Measurements from ENCODE around the gene MEGF8.

The MEGF8 gene

DNA sequence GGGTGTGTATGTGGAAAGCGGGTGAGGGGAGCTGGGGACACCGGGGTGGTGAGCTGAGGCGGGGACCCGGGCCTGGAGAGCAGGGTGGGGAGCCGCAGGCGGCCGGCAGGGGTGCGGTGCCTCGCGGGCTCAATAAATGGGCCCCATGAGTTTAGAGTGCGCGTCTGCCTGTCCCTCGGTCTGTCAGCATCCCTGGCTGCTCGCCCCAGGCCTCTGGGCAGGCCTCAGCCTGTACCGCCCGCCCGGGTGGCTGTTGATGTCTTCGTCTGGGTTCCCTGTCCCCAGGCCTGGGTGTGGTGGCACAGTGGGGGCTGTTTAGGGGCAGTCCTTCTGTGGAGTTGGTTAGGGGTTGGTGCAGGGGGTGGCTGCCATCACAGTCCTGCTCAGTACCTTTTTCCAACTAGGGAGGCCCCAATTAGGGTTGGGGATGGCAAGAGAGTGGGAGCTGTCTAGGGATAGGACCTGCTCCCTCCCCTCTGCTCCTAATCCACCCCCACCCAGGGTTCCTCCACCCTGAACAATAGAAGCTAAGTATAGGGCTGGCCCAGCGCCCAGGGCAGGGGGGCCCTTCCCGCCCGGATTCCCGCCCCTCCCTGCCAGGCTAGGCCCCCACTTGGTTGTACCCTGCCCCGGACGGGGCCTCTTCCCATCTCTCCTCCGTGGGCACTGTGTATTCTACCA is 44.1 kb upstream of the MEGF8 start:
- H3K4me3 ChIP-seq (ENCODE audit: low read length) = peak overlapping the region; percentile 22; the same call in 1 of the 2 replicates
- no peak for DNase-seq (ENCODE audit: low read depth, low spot score)
- no peaks in the 10 kb centered on the region for H3K36me3 ChIP-seq (ENCODE audit: control insufficient read depth, insufficient read depth, low read length)
- H3K27ac ChIP-seq (ENCODE audit: low read length) = no peak overlapping the region
- H3K9me3 ChIP-seq (ENCODE audit: control insufficient read depth, insufficient read depth, low read length) = no peaks in the 10 kb centered on the region
- peaks cover 20% of the 10 kb centered on the region for H3K4me1 ChIP-seq (ENCODE audit: control insufficient read depth, insufficient read depth, low read length)
- WGBS (ENCODE audit: insufficient coverage, insufficient read length) = no CpG with 5 or more reads among the region's 25 CpGs
- no peaks in the 10 kb centered on the region for H3K27me3 ChIP-seq (ENCODE audit: control insufficient read depth, insufficient read depth, low read length)

DNA sequence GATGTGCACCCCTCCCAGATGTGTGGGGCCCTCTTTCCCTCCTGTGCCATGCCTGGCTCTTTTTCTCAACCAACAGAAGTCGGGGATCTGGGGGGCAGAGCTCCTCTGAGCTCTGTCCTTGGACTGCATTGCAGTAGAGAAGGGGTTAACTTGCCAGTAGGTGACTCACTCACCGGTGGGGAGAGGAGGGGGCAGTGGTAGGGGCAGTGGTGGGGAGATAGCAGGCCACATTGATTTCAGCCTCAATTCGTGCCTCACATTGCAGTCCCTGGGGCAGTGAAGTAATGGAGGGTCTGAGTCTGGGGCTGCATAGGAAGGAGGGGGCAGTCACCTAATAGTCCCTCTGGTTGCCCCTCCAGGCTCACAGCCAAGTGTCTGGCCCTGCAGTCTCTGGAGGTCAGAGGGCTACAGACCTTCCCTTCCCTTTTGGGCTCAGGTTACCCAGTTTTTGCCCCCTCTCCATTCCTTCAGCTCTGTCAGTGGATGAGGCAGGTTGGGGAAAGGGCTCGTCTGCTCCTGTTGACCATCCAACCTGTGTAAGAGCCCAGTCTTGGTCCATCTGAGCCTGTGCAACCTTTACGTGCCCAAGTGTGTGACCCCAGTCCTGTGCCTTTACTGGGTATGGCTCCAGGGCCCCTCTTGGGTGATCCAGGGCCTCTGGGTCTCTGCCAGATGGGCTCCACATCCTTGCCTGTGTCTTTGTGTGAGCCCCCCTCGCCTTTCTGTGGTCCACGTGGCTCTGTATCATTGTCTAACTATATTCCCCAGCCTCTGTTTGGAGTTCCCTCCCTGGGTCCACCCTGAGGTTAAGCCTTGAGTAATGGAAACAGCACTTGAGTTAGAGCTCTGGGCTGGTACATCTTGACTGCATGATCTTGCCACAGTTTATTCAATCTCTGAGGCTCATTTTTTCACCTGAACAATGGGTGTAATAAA is 43.3 kb upstream of the MEGF8 start:
- H3K4me1 ChIP-seq (ENCODE audit: control insufficient read depth, insufficient read depth, low read length) = peaks cover 21% of the 10 kb centered on the region
- H3K27me3 ChIP-seq (ENCODE audit: control insufficient read depth, insufficient read depth, low read length) = no peaks in the 10 kb centered on the region
- H3K36me3 ChIP-seq (ENCODE audit: control insufficient read depth, insufficient read depth, low read length) = peaks cover 5% of the 10 kb centered on the region
- no peak overlapping the region for H3K27ac ChIP-seq (ENCODE audit: low read length)
- no CpG with 5 or more reads among the region's 7 CpGs for WGBS (ENCODE audit: insufficient coverage, insufficient read length)
- H3K9me3 ChIP-seq (ENCODE audit: control insufficient read depth, insufficient read depth, low read length) = no peaks in the 10 kb centered on the region
- H3K4me3 ChIP-seq (ENCODE audit: low read length) = no peak overlapping the region; the same call in 1 of the 2 replicates
- DNase-seq (ENCODE audit: low read depth, low spot score) = no peak

DNA sequence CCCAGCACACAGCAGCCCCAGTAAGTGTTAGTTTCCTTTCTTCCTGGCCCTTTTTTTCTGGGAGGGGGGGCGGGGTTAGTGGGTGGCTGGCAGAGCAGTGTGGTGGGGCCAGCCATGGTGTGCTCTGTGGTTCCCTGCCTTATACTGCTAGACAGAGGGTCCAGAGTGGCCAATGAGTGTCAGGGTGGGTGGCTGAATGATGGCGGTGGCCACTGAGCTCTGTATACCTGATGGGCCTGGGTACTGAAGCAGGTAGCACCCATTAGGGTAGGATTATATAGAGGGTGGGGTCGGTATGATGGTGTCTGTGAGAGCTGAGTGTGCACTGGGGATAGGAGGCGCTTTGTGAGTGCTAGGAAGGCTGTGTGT is 42.6 kb upstream of the MEGF8 start:
- H3K36me3 ChIP-seq (ENCODE audit: control insufficient read depth, insufficient read depth, low read length) = peaks cover 12% of the 10 kb centered on the region
- H3K27me3 ChIP-seq (ENCODE audit: control insufficient read depth, insufficient read depth, low read length) = no peaks in the 10 kb centered on the region
- no peaks in the 10 kb centered on the region for H3K9me3 ChIP-seq (ENCODE audit: control insufficient read depth, insufficient read depth, low read length)
- H3K4me3 ChIP-seq (ENCODE audit: low read length) = no peak overlapping the region
- 100% methylated on average over 1 of the region's 4 CpGs for WGBS (ENCODE audit: insufficient coverage, insufficient read length)
- no peak overlapping the region for H3K27ac ChIP-seq (ENCODE audit: low read length)
- peaks cover 21% of the 10 kb centered on the region for H3K4me1 ChIP-seq (ENCODE audit: control insufficient read depth, insufficient read depth, low read length)
- DNase-seq (ENCODE audit: low read depth, low spot score) = no peak

DNA sequence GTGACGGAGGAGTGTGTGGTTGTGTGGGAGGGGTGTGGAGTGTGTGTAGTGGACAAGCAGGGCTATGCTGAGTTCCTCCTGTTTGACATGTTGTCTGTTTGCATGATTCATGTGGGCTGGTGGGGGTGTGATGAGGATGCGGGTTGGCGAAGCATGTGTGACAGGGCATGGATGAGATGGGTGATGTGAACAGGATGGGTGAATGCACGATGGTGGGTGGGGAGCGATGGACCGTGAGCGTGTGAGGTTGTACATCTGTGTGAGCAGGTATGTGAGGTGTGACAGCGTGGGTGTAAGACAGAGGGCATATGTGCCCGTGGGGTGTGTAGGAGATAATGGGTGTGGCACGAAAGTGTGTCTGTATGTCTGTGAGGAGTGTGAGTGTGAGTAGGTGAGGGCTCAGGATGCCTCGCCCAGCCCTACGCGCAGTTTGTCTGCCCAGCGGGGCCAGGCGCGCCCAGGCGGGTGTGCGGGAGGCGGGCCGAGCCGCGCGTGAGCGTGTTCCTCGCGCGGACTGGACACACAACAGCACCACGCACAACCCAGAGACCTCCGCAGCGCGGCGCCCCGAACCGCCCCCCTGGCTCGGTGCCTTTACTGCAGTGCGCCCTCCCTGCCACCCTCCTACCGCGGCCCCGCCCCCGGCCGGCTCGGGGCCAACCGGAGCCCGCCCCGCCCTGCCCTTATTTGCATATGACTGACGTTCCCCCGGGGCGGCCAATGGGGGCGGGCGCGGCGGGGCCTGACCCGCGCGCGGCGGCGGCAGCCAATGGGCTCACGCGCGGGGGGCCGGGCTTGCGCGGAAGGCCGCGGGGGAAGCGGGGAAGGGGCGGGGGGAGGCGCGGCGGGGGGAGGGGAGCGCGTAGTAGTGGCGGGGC is 42.0 kb upstream of the MEGF8 start:
- WGBS (ENCODE audit: insufficient coverage, insufficient read length) = 100% methylated on average over 1 of the region's 74 CpGs
- peak overlapping the region; percentile 78; the same call in 1 of the 2 replicates for H3K4me3 ChIP-seq (ENCODE audit: low read length)
- H3K4me1 ChIP-seq (ENCODE audit: control insufficient read depth, insufficient read depth, low read length) = peaks cover 21% of the 10 kb centered on the region
- H3K27me3 ChIP-seq (ENCODE audit: control insufficient read depth, insufficient read depth, low read length) = no peaks in the 10 kb centered on the region
- H3K36me3 ChIP-seq (ENCODE audit: control insufficient read depth, insufficient read depth, low read length) = peaks cover 14% of the 10 kb centered on the region
- no peak for DNase-seq (ENCODE audit: low read depth, low spot score)
- no peaks in the 10 kb centered on the region for H3K9me3 ChIP-seq (ENCODE audit: control insufficient read depth, insufficient read depth, low read length)
- H3K27ac ChIP-seq (ENCODE audit: low read length) = no peak overlapping the region

DNA sequence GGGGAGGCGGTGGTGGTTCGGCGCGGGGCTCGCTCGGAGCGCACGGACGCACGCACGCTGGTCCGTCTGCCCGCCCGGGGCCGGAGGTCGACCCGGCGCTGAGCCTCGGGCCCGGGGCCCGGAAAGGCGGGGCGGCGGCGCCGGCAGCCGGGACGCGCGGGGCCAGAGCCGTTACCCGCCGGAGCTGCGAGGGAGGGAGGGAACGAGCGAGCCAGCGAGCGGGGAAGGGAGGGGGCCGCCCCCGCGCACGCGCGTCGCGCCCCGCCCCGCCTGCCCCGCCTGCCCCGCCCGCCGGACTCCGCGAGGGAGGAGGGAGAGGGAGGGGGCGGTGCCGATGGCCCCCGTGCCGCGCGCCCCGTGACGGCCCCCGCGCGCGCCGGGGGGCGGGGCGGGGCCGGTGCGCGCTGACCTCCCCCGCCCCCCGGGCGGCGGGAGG is 41.4 kb upstream of the MEGF8 start:
- H3K27ac ChIP-seq (ENCODE audit: low read length) = no peak overlapping the region
- H3K4me3 ChIP-seq (ENCODE audit: low read length) = peak overlapping the region; percentile 78; the same call in 1 of the 2 replicates
- H3K27me3 ChIP-seq (ENCODE audit: control insufficient read depth, insufficient read depth, low read length) = no peaks in the 10 kb centered on the region
- H3K4me1 ChIP-seq (ENCODE audit: control insufficient read depth, insufficient read depth, low read length) = peaks cover 21% of the 10 kb centered on the region
- H3K9me3 ChIP-seq (ENCODE audit: control insufficient read depth, insufficient read depth, low read length) = no peaks in the 10 kb centered on the region
- DNase-seq (ENCODE audit: low read depth, low spot score) = no peak
- no CpG with 5 or more reads among the region's 76 CpGs for WGBS (ENCODE audit: insufficient coverage, insufficient read length)
- H3K36me3 ChIP-seq (ENCODE audit: control insufficient read depth, insufficient read depth, low read length) = peaks cover 16% of the 10 kb centered on the region

DNA sequence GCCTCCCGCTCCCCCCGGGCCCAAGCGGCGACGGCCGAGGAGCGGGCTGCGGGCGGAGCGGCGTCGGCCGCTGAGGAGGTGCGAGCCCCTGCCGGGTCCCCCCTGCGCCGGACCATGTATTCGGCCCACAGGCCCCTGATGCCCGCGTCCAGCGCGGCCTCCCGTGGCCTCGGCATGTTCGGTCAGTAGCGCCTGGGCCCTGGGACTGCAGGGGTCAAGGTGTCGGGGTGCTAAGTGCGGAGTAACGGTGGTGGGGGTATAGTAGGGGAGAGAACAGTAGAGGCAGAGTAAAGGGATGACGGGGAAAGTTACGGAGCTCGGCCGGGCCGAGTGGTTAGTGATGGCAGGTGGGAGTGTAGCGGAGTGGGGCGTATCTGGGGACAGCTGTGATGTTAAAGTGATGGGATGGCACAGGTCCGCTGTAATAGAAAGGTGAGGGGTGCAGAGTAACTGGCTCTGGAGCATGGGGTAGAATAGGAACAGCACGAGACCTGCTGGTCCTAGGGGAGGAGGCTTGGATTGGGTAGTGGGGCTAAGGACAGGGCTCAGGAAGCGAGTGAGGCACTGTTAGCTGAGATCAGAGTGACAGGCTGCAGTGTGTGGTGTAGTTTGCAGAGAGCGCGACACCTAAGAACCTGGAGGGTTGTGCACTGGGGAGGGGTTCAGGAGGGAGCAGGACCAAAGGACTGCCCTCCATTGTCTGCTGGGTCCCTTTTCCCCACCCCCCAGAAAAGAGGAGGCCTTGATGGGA is 40.7 kb upstream of the MEGF8 start:
- Histone ChIP-seq H3K36me3 (ENCODE audit: control insufficient read depth, insufficient read depth, low read length) (peaks cover 22% of the 10 kb centered on the region), H3K4me1 (ENCODE audit: control insufficient read depth, insufficient read depth, low read length) (peaks cover 21% of the 10 kb centered on the region), H3K4me3 (ENCODE audit: low read length) (peak overlapping the region; percentile 78), H3K27ac (ENCODE audit: low read length) (no peak overlapping the region), H3K27me3 (ENCODE audit: control insufficient read depth, insufficient read depth, low read length) (no peaks in the 10 kb centered on the region), H3K9me3 (ENCODE audit: control insufficient read depth, insufficient read depth, low read length) (no peaks in the 10 kb centered on the region)
- no CpG with 5 or more reads among the region's 41 CpGs for WGBS (ENCODE audit: insufficient coverage, insufficient read length)
- no peak for DNase-seq (ENCODE audit: low read depth, low spot score)

DNA sequence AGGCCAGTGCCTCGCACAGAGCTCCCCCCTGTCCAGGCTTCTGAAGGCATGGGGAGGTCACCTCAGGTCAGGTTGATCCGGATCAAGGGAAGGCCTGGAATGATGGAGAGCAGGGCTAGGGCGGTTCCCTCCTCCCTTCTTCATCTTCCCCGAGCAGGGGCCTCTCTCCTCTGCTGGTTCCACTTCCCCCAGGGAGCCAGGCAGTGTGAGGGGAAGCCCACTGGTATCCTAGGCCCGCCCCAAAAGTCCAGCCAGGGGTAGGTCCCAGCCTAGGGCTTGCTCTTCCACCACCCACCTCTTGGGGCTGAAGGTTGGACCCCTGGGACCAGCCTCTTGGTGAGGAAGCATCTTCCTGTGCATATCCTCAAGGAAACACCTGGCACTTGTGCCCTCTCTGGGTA is 39.9 kb upstream of the MEGF8 start:
- Histone ChIP-seq H3K4me1 (ENCODE audit: control insufficient read depth, insufficient read depth, low read length) (peaks cover 23% of the 10 kb centered on the region), H3K27ac (ENCODE audit: low read length) (no peak overlapping the region), H3K9me3 (ENCODE audit: control insufficient read depth, insufficient read depth, low read length) (no peaks in the 10 kb centered on the region), H3K27me3 (ENCODE audit: control insufficient read depth, insufficient read depth, low read length) (no peaks in the 10 kb centered on the region), H3K4me3 (ENCODE audit: low read length) (no peak overlapping the region), H3K36me3 (ENCODE audit: control insufficient read depth, insufficient read depth, low read length) (peaks cover 26% of the 10 kb centered on the region)
- WGBS (ENCODE audit: insufficient coverage, insufficient read length) = no CpG with 5 or more reads among the region's 5 CpGs
- DNase-seq (ENCODE audit: low read depth, low spot score) = no peak

DNA sequence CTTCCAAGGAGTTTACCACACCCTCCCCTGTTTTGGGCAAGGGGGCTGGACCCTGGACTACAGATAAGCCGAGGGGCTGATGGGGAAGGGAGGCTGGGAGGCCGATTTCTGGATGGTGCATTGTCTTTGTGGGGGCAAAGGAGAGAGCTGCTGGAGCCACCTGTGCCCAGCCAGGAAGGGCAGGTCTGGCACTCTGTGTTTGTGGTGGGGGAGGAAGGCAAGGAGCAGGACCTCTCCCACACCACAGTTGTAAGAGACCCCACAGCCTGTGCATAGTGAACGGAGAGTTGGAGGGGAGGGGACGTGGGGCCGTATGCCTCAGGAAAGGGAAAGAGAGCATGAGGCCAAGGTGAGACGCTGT is 39.5 kb upstream of the MEGF8 start:
- no peak overlapping the region for H3K27ac ChIP-seq (ENCODE audit: low read length)
- H3K9me3 ChIP-seq (ENCODE audit: control insufficient read depth, insufficient read depth, low read length) = no peaks in the 10 kb centered on the region
- H3K4me1 ChIP-seq (ENCODE audit: control insufficient read depth, insufficient read depth, low read length) = peaks cover 24% of the 10 kb centered on the region
- no peak for DNase-seq (ENCODE audit: low read depth, low spot score)
- peaks cover 30% of the 10 kb centered on the region for H3K36me3 ChIP-seq (ENCODE audit: control insufficient read depth, insufficient read depth, low read length)
- WGBS (ENCODE audit: insufficient coverage, insufficient read length) = no CpG with 5 or more reads among the region's 6 CpGs
- H3K4me3 ChIP-seq (ENCODE audit: low read length) = no peak overlapping the region
- H3K27me3 ChIP-seq (ENCODE audit: control insufficient read depth, insufficient read depth, low read length) = no peaks in the 10 kb centered on the region

DNA sequence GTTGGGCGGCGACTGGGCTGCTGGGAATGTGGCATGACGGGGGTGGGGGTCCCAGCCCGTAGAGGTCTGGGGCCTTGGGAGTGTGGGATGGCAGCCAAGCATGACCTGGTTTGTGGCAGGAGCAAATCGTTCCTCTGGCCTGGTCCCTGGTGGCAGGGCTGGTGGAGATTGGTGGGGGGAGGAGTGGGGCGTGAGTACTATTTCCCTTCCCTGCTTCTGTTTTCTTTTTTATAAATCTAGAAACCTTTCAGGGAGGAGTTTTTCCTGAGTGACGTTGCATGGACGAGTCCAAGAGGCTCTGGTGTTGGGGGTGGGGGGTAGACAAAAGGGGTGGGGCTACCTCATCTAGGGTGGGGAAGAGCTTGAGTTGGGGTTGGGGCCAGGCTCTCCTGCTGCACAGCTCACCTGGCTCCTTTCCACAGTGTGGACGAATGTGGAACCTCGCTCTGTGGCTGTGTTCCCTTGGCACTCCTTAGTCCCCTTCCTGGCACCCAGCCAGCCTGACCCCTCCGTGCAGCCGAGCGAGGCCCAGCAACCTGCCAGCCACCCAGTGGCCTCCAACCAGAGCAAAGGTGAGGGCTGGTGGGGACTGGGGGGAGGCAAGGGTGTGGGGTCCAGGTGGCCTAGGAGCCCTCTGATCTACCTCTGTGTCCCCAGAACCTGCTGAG is 39.0 kb upstream of the MEGF8 start:
- DNase-seq (ENCODE audit: low read depth, low spot score) = no peak
- Histone ChIP-seq H3K4me1 (ENCODE audit: control insufficient read depth, insufficient read depth, low read length) (peaks cover 24% of the 10 kb centered on the region), H3K27ac (ENCODE audit: low read length) (no peak overlapping the region), H3K9me3 (ENCODE audit: control insufficient read depth, insufficient read depth, low read length) (no peaks in the 10 kb centered on the region), H3K4me3 (ENCODE audit: low read length) (no peak overlapping the region), H3K36me3 (ENCODE audit: control insufficient read depth, insufficient read depth, low read length) (peaks cover 32% of the 10 kb centered on the region), H3K27me3 (ENCODE audit: control insufficient read depth, insufficient read depth, low read length) (no peaks in the 10 kb centered on the region)
- no CpG with 5 or more reads among the region's 13 CpGs for WGBS (ENCODE audit: insufficient coverage, insufficient read length)
